ENCODE results near the gene SPARCL1.

Gene SPARCL1

GRCh38 chr4:87559090-87559837 is 30.1 kb upstream of the SPARCL1 start:
- peak; percentile 95 for DNase-seq
- H3K79me2 ChIP-seq (ENCODE audit: low read length): no peaks in the 10 kb centered on the region
- peak overlapping the region; percentile 23; the same call in 1 of the 2 replicates for H3K27ac ChIP-seq (ENCODE audit: low read length)

GRCh38 chr4:87557348-87557747 is 28.2 kb upstream of the SPARCL1 start:
- Histone ChIP-seq H3K27ac (ENCODE audit: low read length) (no peak overlapping the region), H3K36me3 (replicated peaks; ENCODE audit: insufficient read depth, low read length) (no peaks in the 10 kb centered on the region), H3K9me3 (replicated peaks; ENCODE audit: insufficient read depth, low read length) (no peaks in the 10 kb centered on the region), H3K4me1 (ENCODE audit: low read length) (peaks cover 12% of the 10 kb centered on the region), H3K4me2 (ENCODE audit: low read depth, low read length) (no peak overlapping the region), H3K27me3 (replicated peaks; ENCODE audit: insufficient read depth, low read length) (no peaks in the 10 kb centered on the region), H3K9me2 (replicated peaks; ENCODE audit: insufficient read depth, low read length) (no peaks in the 10 kb centered on the region), H2AFZ (ENCODE audit: low read length) (no peak overlapping the region), H4K20me1 (ENCODE audit: insufficient read depth, low read length) (no peaks in the 10 kb centered on the region), H3K79me2 (ENCODE audit: low read length) (no peaks in the 10 kb centered on the region), H3K9ac (ENCODE audit: low read length) (no peak overlapping the region), H3K4me3 (ENCODE audit: low read length) (no peak overlapping the region), H3F3A (ENCODE audit: insufficient read depth, low read length) (0 out of 2 replicates have a peak, but pooled peaks cover 3% of the 10 kb centered on the region)
- DNase-seq: no peak
- TF ChIP-seq EZH2 (optimal IDR thresholded peaks at IDR 0.05; ENCODE audit: low read depth, low read length): no peak
- no peak for TF ChIP-seq CTCF (IDR thresholded peaks at IDR 0.05; ENCODE audit: low read length)
- TF ChIP-seq EZH2phosphoT487 (IDR thresholded peaks at IDR 0.05; ENCODE audit: low read length): no peak

More at GRCh38 chr4:87559090-87559837, 30.1 kb upstream of the SPARCL1 start:
- Histone ChIP-seq H3K4me3 (ENCODE audit: low read length) (peak overlapping the region; percentile 13; the same call in 1 of the 2 replicates), H2AFZ (ENCODE audit: low read length) (peak overlapping the region; percentile 74), H3K27me3 (replicated peaks; ENCODE audit: insufficient read depth, low read length) (no peaks in the 10 kb centered on the region), H3K9me2 (replicated peaks; ENCODE audit: insufficient read depth, low read length) (no peaks in the 10 kb centered on the region), H3F3A (ENCODE audit: insufficient read depth, low read length) (0 out of 2 replicates have a peak, but pooled peaks cover 3% of the 10 kb centered on the region), H3K4me2 (ENCODE audit: low read depth, low read length) (peak overlapping the region; percentile 62), H4K20me1 (ENCODE audit: insufficient read depth, low read length) (no peaks in the 10 kb centered on the region), H3K4me1 (ENCODE audit: low read length) (peaks cover 12% of the 10 kb centered on the region), H3K36me3 (replicated peaks; ENCODE audit: insufficient read depth, low read length) (no peaks in the 10 kb centered on the region), H3K9me3 (replicated peaks; ENCODE audit: insufficient read depth, low read length) (no peaks in the 10 kb centered on the region), H3K9ac (ENCODE audit: low read length) (no peak overlapping the region)
- no peak for TF ChIP-seq EZH2phosphoT487 (IDR thresholded peaks at IDR 0.05; ENCODE audit: low read length)
- no peak for TF ChIP-seq EZH2 (optimal IDR thresholded peaks at IDR 0.05; ENCODE audit: low read depth, low read length)
- TF ChIP-seq CTCF (IDR thresholded peaks at IDR 0.05; ENCODE audit: low read length): no peak

- no peaks in the 10 kb centered on the region for H3K79me2 ChIP-seq (ENCODE audit: low read length)
- H3K4me2 ChIP-seq (ENCODE audit: low read depth, low read length): no peak overlapping the region
These were observed 26.8 kb upstream of the SPARCL1 start for GRCh38 chr4:87555773-87556619.

More at GRCh38 chr4:87555773-87556619, 26.8 kb upstream of the SPARCL1 start:
- DNase-seq: no peak
- H3K9me3 ChIP-seq (replicated peaks; ENCODE audit: insufficient read depth, low read length): no peaks in the 10 kb centered on the region
- no peaks in the 10 kb centered on the region for H3K27me3 ChIP-seq (replicated peaks; ENCODE audit: insufficient read depth, low read length)
- H2AFZ ChIP-seq (ENCODE audit: low read length): no peak overlapping the region
- no peaks in the 10 kb centered on the region for H4K20me1 ChIP-seq (ENCODE audit: insufficient read depth, low read length)
- H3K4me3 ChIP-seq (ENCODE audit: low read length): no peak overlapping the region
- no peak overlapping the region for H3K27ac ChIP-seq (ENCODE audit: low read length)
- no peak for TF ChIP-seq EZH2 (optimal IDR thresholded peaks at IDR 0.05; ENCODE audit: low read depth, low read length)
- no peak for TF ChIP-seq EZH2phosphoT487 (IDR thresholded peaks at IDR 0.05; ENCODE audit: low read length)
- no peak for TF ChIP-seq CTCF (IDR thresholded peaks at IDR 0.05; ENCODE audit: low read length)
- peaks cover 12% of the 10 kb centered on the region for H3K4me1 ChIP-seq (ENCODE audit: low read length)
- no peaks in the 10 kb centered on the region for H3K9me2 ChIP-seq (replicated peaks; ENCODE audit: insufficient read depth, low read length)
- no peak overlapping the region for H3K9ac ChIP-seq (ENCODE audit: low read length)
- no peaks in the 10 kb centered on the region for H3K36me3 ChIP-seq (replicated peaks; ENCODE audit: insufficient read depth, low read length)
- 0 out of 2 replicates have a peak, but pooled peaks cover 3% of the 10 kb centered on the region for H3F3A ChIP-seq (ENCODE audit: insufficient read depth, low read length)

All from MM.1S (cell line).